Nephron progenitor cell (in vitro differentiated cells): ENCODE measurements around the gene CBX4.
"Not testable (repeated sequence)": the region's sequence is repeated elsewhere in the genome, so short reads cannot be mapped to it uniquely, and the experiment has no call there.

Source experiments
- DNase-seq: peaks from one replicate; pipeline ENCODE4 v3.0.0; 2021
- H3K27ac Mint-ChIP-seq: 2 replicates; pipeline ENCODE4 v1.8.0; 2021; ENCODE audit warnings: mild to moderate bottlenecking, moderate library complexity, mixed read lengths
- H3K27me3 Mint-ChIP-seq: 2 replicates; pipeline ENCODE4 v1.8.0; 2021; ENCODE audit warnings: mild to moderate bottlenecking, low read depth, mixed read lengths; ENCODE audit not compliant: poor library complexity
- H3K36me3 Mint-ChIP-seq: 2 replicates; pipeline ENCODE4 v1.8.0; 2021; ENCODE audit warnings: low read depth, mixed read lengths
- H3K4me1 Mint-ChIP-seq: 2 replicates; pipeline ENCODE4 v1.8.0; 2021; ENCODE audit warnings: mixed read lengths
- H3K4me3 Mint-ChIP-seq: 2 replicates; pipeline ENCODE4 v1.8.0; 2021; ENCODE audit warnings: mild to moderate bottlenecking, moderate library complexity, mixed read lengths
- H3K9me3 Mint-ChIP-seq: 2 replicates; pipeline ENCODE4 v1.8.0; 2021; ENCODE audit warnings: mild to moderate bottlenecking, moderate library complexity, mixed read lengths
- TF ChIP-seq, protein P1 (sequence below): fragments of 200-600 bp; sonication (generic); IDR thresholded peaks from 2 replicates; pipeline ENCODE4 v1.5.0; 2021; ENCODE audit warnings: antibody characterized with exemption

The CBX4 gene

DNA sequence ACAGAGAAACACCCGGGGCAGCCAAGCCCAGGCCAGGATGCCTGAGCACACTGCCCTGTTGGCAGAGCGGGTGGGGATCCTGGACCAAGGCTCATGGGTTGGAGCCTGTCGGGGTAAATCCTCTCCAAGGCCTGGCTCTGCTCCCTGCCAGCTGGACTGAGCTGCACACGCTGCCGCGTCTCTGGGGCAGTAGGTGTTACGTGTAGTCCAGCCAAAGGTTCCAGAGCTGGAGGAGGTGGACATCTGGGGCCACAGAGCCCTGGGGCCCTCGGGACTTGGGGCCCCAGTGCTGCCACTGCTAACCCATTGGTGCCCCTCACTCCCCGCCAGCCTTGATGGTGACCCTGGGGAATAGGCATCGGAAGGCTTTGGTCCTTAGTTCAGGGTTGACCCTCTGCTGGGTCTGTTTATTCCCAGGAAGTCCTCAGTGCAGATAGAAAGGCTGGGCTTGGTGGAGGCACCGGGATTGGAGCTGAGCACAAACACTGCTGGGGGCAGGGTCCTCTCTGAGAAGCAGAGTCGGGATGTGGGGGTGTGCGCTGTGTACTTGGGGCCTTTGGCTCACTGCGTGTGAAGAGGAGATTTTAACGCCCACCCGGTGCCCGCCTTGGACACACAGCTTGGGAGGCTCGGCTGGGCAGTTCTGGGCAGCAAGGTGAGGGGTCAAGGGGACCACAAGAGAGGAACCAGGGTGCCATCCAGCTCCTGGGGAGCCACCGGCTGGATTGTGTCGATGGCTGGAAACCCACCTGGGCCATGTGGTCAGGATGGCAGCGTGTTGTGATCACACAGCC lies 16.3 kb upstream of the CBX4 start:
- TF ChIP-seq, protein P1, sequence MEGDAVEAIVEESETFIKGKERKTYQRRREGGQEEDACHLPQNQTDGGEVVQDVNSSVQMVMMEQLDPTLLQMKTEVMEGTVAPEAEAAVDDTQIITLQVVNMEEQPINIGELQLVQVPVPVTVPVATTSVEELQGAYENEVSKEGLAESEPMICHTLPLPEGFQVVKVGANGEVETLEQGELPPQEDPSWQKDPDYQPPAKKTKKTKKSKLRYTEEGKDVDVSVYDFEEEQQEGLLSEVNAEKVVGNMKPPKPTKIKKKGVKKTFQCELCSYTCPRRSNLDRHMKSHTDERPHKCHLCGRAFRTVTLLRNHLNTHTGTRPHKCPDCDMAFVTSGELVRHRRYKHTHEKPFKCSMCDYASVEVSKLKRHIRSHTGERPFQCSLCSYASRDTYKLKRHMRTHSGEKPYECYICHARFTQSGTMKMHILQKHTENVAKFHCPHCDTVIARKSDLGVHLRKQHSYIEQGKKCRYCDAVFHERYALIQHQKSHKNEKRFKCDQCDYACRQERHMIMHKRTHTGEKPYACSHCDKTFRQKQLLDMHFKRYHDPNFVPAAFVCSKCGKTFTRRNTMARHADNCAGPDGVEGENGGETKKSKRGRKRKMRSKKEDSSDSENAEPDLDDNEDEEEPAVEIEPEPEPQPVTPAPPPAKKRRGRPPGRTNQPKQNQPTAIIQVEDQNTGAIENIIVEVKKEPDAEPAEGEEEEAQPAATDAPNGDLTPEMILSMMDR = no peak
- H3K27me3 Mint-ChIP-seq = peaks cover 19% of the 10 kb centered on the region
- no peaks in the 10 kb centered on the region for H3K36me3 Mint-ChIP-seq
- no peak overlapping the region for H3K4me3 Mint-ChIP-seq
- H3K4me1 Mint-ChIP-seq = peaks cover 24% of the 10 kb centered on the region
- H3K27ac Mint-ChIP-seq = no peak overlapping the region
- H3K9me3 Mint-ChIP-seq = no peaks in the 10 kb centered on the region
- DNase-seq = no peak

DNA sequence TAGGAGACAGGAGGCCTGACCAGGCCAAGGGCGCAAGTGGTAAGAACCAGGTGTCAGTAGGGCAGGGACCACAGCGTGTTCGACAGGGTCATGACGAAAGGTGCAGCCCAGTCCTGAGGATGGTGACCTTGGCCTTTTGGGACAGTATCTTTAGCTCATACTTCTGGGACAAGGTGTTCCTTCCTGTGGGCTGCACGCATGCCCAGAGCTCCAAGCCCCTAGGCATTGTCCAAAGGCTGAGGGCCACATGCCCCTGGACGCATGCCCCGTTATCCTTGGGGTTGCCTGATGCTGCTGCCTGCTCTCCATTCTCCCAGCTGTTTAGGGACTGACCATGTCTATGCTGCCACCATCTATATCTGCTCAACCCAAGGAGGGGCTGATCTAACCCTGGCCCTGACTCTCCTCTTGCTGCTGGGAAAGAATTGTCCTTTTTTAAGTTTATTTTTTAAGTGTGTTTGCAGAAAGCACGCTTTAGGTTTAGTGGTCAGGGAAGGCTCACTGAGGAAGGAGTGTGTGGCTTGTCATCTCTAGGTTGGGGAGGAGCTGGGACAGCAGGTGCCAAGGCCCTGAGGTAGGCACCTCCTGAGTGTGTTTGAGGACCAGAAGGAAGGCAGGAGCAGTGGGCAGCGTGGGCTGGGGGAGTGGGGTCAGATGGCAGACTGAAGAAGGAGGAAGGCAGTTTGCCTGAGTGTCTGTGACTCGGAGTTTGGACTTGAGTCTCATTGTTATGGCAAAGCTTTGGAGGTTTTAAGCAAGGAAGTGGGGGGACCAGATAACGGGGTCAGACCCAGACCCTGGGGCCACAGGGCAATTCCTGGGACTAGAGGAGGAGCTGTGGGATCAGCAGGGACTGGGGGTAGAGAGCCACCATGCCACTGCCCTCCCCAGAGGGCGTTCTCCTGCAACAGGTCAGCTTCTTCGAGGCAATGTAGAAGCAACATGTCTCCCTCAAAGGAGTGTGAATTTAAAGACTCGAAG lies 15.1 kb upstream of the CBX4 start:
- Mint-ChIP-seq H3K4me3 (no peak overlapping the region), H3K36me3 (no peaks in the 10 kb centered on the region), H3K9me3 (no peaks in the 10 kb centered on the region), H3K4me1 (peaks cover 33% of the 10 kb centered on the region), H3K27me3 (peaks cover 23% of the 10 kb centered on the region), H3K27ac (no peak overlapping the region)
- TF ChIP-seq, protein P1 = no peak
- DNase-seq = no peak

DNA sequence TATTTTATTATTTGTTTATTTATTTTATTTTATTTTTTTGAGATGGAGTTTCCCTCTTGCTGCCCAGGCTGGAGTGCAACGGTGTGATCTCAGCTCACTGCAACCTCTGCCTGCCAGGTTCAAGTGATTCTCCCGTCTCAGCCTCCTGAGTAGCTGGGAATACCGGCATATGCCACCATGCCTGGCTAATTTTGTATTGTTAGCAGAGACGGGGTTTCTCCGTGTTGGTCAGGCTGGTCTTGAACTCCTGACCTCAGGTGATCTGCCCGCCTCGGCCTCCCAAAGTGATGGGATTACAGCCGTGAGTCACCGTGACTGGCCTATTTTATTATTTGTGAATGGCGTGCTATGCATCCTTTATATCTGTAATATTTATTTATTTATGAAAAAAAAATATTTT lies 13.9 kb upstream of the CBX4 start:
- H3K36me3 Mint-ChIP-seq = not testable (repeated sequence)
- H3K27me3 Mint-ChIP-seq = peaks cover 33% of the 10 kb centered on the region

DNA sequence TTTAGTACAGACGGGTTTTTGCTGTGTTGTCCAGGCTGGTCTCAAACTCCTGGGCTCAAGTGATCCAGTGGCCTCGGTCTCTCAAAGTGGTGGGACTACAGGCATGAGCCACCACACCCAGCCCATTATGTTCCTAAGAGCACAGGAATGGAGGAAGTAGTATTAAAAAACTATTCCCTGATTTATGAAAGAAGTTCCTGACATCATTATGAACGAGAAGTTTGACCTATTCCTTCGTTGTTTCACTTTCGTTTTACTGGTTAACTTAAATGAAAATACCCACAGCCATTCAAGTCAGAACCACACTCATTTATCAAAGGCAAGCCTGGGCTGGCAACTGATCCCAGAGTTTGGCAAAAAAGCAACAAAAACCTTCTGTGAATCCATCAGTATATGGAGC lies 13.5 kb upstream of the CBX4 start:
- peaks cover 38% of the 10 kb centered on the region for H3K4me1 Mint-ChIP-seq
- no peak overlapping the region for H3K4me3 Mint-ChIP-seq
- no peaks in the 10 kb centered on the region for H3K9me3 Mint-ChIP-seq
- no peak for DNase-seq
- no peak overlapping the region for H3K27ac Mint-ChIP-seq
- TF ChIP-seq, protein P1 = no peak
- H3K36me3 Mint-ChIP-seq = no peaks in the 10 kb centered on the region
- H3K27me3 Mint-ChIP-seq = peaks cover 35% of the 10 kb centered on the region

More for the DNA sequence above, 13.9 kb upstream of the CBX4 start:
- peaks cover 38% of the 10 kb centered on the region for H3K4me1 Mint-ChIP-seq
- not testable (repeated sequence) for H3K4me3 Mint-ChIP-seq, DNase-seq, H3K9me3 Mint-ChIP-seq, H3K27ac Mint-ChIP-seq

DNA sequence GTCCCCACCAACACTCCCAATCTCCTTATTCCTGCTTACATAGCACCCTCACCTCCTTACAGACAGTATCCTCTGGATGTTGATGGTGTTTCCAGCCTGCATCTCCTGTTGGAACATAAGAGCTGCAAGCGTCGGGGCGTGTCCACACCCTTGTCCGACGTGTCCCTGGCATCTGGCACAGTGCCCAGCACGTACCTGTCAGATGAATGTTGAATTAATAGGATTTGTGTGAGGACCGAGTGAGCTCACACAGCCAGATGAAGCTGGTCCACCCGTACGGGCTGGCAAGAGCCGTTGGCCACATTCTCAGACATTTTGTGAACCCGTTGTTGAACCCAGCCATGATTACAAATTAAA lies 12.2 kb upstream of the CBX4 start:
- TF ChIP-seq, protein P1 = no peak
- no peaks in the 10 kb centered on the region for H3K36me3 Mint-ChIP-seq
- no peaks in the 10 kb centered on the region for H3K9me3 Mint-ChIP-seq
- H3K4me1 Mint-ChIP-seq = peaks cover 33% of the 10 kb centered on the region
- peaks cover 42% of the 10 kb centered on the region for H3K27me3 Mint-ChIP-seq
- H3K4me3 Mint-ChIP-seq = no peak overlapping the region
- peak overlapping the region; percentile 5 for H3K27ac Mint-ChIP-seq
- DNase-seq = no peak
